HG02610 (cell line): ENCODE measurements around the gene NAP1L1.

Experiments
- ATAC-seq: cut with Tn5 transposase; IDR thresholded peaks from one replicate; pipeline ENCODE4 v1.9.1; 2021; ENCODE audit warnings: mild to moderate bottlenecking, moderate library complexity; ENCODE audit not compliant: unreplicated experiment

The NAP1L1 gene

DNA sequence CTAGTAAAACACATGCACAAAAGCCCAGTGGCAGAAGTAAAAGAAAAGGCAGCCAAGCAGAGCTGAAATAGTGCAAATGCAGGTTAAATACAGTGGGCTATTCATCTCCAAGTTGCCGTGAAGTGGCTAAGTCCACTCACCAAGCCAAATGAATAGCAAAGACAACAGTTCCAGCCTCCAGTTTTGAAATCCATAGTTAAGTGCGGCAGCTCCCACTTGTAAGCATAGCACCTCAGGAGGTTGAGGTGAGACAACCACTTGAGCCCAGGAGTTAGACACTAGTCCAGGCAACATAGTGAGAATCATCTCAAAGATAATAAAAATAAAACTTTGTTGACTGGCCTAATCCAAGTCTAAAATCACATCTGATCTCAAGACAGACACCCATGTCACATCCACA, 43.1 kb downstream of the NAP1L1 start:
- ATAC-seq, result no peak

DNA sequence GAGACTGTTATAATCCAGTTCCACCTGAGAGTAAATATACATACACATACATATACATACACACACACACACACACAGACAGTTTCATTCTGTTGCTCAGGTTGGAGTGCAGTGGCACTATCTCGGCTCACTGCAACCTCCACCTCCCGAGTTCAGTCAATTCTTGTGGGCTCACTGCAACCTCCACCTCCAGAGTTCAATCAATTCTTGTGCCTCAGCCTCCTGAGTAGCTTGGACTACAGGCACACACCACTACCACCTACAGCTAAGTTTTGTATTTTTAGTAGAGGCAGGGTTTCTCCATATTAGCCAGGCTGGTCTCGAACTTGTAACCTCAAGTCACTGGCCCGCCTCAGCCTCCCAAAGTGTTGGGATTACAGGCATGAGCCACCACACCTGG, 44.0 kb downstream of the NAP1L1 start:
- ATAC-seq, result no peak

DNA sequence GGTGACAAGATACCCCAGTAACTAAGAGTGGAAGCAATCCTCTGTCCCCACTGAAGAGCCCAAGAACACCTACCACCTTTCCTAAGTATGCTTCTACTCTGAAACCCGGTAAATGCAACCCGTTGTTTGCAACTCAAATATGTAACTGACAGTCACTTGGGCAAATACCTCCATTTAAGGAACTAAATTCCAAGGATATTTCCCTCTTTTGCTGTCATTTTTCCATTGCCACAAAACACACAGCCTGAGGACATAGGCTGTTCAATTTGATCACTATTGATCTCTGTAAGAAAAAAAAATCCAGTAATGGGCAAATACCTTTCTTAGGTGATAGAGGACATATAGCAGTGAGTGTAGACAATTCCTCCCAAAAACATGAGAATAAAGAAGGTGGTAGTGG, 46.3 kb downstream of the NAP1L1 start:
- no peak for ATAC-seq

DNA sequence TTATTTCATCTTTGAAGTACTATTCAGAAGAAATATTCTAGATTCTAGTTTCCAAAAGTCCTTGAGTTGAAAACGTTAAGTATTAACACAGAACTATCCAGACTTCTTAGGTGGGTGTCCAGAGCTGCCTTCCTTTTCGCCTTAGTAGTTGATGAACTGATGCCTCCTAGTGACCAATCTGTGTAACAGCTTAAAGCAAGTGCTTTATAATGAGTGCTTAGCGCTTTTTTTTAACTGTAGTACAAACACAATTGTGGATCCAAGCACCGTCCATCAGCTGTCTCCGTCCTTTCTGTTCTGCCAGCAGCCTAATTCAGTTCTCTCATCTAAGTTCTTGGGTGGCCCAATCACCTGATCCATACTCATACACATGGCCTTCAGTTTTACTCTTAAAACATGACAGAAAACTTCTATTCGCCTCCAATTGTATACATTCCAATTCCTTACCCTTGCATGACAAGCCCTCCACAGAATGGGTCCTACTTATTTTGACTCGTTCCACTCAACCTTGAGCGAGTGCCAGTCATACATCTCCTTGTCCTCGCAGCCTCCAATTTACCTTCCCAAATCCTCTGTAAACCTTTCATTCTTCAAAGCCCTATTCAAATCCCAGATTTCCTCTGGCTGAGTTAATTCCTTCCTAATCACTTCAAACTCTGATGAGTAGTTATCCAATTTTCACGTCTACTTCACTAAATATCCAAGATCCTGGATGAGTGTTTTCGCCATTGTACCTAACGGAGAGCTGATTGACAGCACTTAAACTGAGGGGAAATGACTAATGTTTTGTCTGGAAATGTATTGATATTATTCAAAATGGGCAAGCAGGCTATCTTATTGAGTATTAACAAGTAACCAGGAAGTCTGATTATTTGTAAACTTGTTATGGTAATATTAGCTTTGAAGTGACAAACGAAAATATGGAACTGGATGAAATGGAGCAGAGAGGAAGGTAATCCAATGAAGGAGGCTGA, 47.1 kb downstream of the NAP1L1 start:
- peak; percentile 66 for ATAC-seq

DNA sequence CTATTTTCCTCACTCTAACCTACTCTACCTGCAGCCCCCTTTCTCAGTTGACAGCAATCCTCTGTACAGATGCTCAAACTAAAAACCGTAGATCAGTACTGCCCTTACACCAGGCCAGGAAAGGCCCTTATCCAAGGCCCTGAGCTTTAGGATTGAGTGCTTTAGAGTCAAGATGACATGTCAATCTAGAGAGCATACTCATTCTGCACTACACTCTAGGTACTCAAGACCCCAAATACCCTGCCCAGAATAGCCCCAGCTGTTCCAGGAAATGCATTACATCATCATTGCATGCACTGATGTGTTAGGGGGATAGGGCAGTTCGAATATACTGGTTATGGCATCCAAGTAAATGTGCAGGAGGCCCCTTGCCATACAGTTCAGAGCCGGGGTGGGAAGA, 49.4 kb downstream of the NAP1L1 start:
- ATAC-seq, result no peak

DNA sequence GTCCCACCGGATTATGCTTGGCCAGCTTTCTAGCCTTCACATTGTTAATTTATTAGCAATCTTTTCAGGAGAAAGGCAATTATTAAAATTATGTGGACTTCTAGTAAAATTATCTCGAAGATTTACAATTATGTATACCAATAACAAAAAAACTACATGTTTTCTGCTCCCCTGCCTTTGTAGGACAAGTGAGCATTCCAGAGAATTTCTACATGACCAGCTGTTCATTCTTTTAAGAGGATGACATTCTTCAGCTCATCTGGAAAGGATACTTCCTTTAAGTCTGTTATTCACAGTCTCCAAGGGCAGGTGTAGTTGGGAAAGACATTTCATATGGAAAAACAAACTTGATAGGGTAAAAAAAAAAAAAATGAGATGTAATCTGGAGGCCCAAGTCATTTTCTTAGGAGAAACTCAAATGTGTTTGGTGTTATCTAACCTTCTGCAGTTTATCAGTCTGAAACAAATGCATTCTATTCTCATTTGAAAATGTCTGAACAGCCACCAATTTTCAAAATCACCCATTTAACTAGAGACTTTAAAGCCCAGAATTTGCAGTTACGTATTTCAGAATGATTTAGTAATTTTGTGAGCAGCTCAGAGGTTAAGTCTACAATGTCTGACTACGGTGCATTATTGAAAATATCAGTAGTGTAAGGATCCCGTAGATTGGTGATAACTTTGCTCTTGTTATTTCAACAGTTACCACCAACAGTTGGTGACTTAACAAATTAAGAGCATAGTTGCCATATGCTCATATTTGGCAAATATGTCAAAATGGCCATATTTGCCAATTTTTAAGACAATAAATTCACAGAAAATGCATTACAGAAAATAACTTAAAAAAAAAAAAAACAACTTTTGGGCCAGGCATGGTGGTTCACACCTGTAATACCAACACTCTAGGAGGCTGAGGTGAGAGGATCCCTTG, 51.1 kb downstream of the NAP1L1 start:
- no peak for ATAC-seq

DNA sequence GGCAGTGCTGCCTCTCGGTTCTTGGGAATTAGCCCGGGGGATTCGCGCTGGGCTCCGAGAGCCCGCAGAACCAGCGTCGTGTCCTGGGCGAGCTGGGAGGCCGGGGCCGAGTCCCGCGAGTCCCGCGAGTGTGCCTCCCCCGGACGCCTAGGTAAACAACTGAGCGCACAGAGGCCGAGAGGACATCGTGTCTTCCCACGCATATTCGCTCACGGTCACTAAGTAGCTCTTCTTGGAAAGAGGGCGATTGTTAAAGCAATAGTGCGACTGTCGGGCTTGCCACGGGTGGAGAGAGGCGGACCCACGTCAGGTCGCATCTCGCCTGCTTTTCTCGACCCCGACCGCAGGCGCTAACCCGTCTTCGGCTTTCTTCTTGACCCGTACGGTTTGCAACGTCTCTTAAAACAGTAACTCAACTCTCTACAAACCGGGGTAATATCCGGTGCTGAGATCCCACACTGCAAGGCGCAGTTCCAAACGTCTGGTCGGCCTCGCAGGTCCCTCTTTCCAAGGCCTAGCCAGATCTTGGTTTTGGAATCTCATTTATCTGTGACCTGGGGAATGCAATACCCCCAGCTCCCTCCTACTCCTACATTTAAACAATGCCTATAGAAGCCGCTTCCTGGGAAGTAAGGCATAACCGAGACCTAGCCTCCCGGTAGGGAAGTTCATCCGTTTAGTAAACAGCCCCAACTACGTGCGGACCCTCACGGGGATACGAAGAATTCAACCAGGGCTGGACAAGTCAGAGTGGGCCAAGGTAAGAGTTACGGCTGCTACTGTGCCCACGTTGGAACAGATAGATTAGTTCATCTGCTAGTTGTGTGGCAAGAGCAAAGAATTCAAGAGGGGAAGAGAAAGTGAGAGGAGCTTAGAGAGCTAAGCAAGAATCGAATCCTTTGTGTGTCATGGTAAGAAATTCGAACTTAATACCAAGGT, 52.2 kb downstream of the NAP1L1 start:
- peak; percentile 24 for ATAC-seq

DNA sequence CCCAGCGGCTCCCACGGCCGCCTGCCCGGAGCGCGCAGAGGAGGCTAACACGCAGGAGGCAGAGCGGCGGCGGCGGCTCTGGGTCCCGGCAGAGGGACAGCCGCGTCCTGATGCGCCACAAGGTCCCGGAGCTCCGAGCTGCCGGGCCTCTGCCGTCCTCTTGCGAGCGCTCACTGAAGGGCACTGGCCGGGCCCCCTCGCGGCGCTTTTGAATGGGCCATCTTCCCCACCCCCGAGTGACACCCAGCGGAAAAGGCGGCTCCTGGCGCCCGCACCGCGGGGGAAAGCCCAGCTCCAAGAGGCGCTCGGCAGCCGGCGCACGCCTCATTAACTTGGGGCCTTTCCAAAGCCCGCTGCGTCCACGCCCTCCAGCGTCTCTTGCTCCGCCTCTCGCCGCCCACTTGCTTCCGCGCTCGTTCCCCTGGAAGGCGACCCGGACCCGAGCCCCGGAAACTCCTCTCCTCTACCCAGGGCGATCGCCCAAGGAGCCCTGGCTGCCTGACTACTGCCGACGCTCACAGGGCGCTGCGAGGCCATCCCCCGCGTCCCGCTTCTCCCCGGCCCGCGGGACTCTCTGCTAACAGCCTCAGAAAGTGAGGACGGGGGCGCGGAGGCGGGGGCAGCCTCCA, 53.0 kb downstream of the NAP1L1 start, which contains the start of gene PHLDA1:
PHLDA1 (minus strand) TSS at position 363 of the 629 bp plus-strand sequence.
- peak; percentile 85 for ATAC-seq

DNA sequence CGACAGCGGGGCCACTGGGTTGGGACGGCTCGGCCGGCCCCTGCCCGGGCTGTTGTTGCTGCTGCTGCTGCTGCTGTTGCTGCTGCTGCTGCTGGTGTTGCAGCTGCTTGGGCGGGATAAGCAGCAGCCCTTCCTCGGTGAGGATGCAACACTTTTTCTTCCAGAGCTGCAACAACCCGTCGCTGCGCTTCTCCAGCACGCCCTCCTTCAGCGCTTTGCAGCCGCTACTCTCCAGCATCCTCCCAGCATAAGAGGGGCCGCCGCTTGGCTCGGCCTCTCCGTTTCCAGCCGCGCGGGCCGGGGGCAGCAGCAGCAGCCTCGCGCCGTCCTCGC, 53.4 kb downstream of the NAP1L1 start:
- no peak for ATAC-seq

DNA sequence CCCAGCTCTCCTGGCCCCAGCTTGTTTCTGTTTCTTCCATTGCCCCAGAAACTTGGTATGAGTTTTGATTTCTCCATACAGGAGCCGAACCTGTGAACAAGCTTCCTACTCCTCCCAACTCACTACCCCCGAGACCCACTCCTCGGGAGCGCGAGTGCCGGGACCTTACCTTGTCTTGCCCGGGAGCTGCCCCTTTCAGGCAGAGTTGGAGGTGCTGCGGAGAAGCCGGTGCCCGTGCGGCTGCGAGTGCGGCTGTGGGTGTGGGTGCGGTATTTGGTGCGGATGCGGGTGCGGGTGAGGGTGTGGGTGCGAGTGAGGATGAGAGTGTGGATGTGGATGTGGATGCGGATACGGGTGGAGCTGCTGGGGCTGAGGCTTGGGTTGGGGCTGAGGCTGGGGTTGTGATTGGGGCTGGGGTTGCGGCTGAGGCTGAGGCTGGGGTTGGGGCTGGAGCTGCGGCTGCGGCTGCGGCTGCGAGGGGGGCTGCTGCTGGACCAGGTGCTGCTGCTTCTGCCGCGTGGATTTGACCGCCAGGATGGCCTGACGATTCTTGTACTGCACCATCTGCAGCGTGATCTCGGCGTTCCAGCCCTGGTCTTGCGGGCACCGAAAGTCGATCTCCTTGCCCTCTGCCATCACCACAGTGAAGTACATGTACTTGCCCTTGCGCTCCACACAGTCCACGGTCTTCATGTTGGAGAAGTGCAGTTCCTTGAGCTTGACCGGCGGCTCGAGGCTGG, 54.0 kb downstream of the NAP1L1 start:
- no peak for ATAC-seq

DNA sequence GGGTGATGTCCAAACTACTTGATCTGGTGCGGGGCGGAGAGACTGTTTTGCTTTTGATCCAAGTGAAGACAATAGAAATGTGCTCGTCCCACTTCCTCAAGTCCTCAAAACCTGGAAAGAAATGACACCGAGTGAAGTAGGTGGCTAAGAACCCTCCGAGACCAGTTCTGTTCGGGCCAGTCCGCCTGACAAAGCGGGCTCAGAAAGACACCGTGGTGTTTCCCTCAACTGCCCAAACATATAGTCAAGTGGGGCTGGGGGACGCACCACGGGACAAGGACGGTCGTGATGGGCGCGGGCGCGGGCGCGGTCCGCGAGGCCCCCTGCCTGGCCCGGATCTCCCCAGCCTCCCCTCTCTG, 54.5 kb downstream of the NAP1L1 start:
- ATAC-seq, result no peak

DNA sequence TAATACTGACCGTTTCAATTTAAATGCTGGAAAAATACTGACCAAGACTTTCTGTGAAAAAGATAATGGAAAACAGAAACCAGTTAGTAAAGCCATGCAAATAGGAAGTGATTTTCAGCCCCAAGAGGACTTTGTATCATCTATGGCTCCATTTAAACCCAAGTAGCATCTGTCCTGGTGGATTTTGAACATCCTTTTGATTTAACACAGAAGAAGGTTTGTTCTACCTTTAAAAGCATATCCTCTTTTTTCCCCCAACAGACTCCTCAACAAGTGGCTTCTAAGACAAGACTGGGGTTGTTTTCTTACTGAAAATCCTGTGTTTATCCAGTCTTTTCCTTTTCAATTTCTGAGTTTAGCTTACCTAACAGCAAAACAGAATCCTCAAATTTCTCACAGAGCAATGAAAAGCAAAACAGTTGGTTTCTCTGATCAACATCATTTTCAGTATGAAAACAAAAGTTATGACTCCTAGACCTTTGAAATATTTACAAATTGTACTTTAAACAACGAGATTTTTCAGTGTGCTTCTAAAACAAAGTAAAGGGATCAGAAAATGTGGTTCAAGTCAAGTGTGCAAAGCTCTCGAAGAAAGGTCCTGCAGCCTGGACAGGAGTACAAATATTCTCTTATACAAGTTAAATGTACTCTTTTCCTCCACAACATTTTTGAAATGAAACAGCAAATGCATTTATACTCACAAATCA, 55.8 kb downstream of the NAP1L1 start:
- ATAC-seq, result no peak

DNA sequence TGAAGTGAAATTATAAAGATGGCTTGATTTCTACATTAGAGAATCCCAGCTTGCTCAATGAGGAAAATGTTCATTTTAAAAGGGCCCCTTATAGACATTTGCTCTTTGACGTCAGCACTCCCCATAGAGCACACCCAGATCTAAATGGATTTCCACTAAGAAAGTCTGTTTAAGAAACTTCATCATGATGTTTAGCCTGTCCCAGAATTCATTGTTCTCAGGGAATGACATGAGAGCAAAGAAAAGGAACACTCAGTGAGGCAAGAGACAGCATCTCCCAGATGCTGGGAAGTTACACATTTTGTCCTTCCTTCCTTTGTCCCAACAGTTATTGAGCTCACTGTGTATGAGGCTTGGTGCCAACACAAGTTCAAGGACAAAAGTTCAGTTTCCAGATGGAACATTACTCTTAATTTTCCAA, 57.8 kb downstream of the NAP1L1 start:
- ATAC-seq, result no peak

DNA sequence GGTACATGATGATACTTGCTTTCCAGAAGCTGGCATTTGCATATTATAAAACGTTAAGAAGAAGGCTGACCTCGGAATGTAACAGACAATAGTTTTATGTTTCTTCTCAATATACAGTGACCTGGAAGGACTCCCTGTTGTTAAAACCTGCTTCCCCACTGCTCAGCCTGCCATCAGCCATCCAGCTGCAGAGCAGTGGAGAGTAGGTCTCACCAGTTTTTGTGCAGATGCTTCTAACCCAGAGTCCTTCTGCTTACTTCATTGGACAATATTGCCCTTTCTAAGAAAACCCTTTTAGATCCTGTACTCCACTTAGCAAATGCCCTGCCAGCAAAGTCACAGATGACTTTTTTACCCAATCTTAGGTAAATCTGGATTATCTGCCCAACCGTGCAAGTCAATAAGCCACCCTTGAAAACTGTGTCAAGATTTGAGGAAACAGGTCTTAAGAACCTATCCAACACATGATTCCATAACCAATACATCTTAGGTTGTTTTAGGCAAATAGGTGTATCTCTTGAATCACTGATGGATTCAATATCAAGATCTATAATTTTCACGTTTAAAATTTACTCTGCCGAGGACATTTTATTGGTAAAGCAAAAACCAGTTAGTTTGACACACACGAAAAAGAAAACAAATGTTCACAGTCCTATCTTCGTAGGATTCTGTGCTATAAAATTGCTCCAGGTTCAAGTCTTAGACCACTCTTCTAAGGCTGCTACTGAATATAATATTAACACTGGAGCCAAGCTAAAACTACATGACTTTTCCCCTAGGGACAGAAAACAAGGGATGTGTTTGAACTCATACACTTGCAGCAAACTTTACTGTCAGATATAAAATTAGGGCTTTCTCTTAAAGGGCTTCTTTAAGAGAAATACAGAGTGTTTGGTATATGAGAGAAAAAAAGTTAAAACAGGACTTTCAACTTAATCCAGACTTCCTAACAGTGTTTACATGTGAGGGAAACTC, 58.6 kb downstream of the NAP1L1 start:
- ATAC-seq, result no peak

DNA sequence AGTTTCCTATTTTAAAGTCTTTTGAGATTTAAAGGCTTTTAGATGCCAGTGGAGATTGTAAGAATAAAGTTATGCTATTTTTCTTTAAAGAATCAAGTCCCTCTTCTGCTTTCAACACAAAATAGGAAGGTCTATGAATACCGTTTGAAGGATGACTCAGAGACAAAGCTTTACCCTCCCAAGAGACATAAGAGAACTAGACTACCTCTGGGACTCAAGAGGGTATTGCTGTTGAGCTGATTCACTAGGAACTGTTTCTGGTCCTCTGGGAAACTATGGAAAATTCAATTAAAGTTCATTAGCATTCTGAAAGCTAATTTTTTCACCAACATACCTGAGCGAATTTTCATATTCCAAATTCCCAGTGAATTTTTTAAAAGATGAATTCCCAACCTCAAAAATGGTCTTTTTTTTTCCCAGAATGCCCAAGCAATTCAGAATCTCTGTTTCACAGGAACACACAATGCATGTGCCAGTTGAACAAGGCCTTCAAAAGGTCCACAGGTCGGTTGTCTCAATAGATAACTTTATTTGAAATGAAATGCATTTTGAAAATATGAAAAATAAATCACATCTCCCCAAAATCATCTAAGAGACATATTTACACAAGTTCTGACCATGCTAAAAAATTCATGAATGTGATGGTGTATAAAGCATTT, 59.4 kb downstream of the NAP1L1 start:
- no peak for ATAC-seq

DNA sequence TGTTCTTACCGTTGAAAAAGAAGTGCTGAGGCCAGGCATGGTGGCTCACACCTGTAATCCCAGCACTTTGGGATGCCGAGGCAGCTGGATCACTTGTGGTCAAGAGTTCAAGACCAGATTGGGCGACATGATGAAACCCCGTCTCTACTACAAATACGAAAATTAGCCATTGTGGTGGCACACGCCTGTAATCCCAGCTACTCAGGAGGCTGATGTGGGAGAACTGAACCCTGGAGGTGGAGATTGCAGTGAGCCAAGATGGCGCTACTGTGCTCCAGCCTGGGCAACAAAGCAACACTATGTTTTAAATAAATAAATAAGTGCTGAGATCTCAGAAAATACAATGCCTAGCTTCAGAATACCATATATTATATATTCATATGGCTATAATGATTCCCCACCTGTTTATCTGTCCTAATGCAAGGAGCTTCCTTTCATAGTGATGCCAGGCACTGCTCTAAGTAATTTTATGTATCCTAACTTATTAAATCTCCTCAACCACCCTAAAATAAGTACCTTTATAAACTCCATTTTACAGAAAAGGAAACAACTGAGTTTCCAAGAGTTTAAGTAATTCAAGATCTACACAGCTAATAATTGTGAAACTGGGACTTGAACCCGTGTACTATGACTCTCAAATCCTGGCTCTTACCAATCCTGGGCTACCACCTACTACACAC, 60.2 kb downstream of the NAP1L1 start:
- ATAC-seq, result no peak
